K562 (cell line): ENCODE results near the gene ZNF296. TPM values are rescaled to one million over a fixed set of nuclear protein-coding genes. Genes with fewer than 3 reads are reported as not detected.

ENCODE experiments used
- CBX5 ChIP-seq: IDR thresholded peaks from 2 replicates; pipeline ENCODE4 v1.6.1; 2014; ENCODE audit warnings: low read depth, borderline replicate concordance
- CBX8 ChIP-seq: fragments of 200-600 bp; sonication (generic); IDR thresholded peaks from 2 replicates; pipeline ENCODE4 v1.6.1; 2012; ENCODE audit warnings: borderline replicate concordance, mixed run types, low read depth, mild to moderate bottlenecking, moderate library complexity, mixed read lengths, low read length, control low read depth, inconsistent platforms; ENCODE audit not compliant: poor library complexity, severe bottlenecking; ENCODE audit errors: extremely low read depth
- CREM ChIP-seq: IDR thresholded peaks from 2 replicates; pipeline ENCODE4 v1.6.1; 2014; ENCODE audit warnings: antibody characterized with exemption, low read depth
- ETV6 ChIP-seq, 3 experiments: fragments of 150-350 bp in 1 of 3; sonication (generic) in 1 of 3; formaldehyde crosslinking in 1 of 3; IDR thresholded peaks; 2 replicates each; pipeline versions ENCODE4 v1.6.1 to v1.8.0; 2014 to 2022; ENCODE audit warnings: borderline replicate concordance in 2 of 3, low read depth in 2 of 3, antibody characterized with exemption in 1 of 3, low read length in 1 of 3, mild to moderate bottlenecking in 1 of 3, missing genetic modification reagents in 1 of 3
- FIP1L1 ChIP-seq: fragments of 200-400 bp; formaldehyde crosslinking; IDR thresholded peaks from 2 replicates; pipeline ENCODE4 v1.6.1; 2018; ENCODE audit warnings: mild to moderate bottlenecking, low read depth, low read length; ENCODE audit not compliant: poor library complexity, severe bottlenecking
- FOXK1 ChIP-seq: sonication (generic); formaldehyde crosslinking; IDR thresholded peaks from 2 replicates; pipeline ENCODE4 v1.8.0; 2022; ENCODE audit warnings: missing genetic modification reagents, mild to moderate bottlenecking, borderline replicate concordance
- KLF1 ChIP-seq: fragments of 450-650 bp; IDR thresholded peaks from 2 replicates; pipeline ENCODE4 v1.6.1; 2016; ENCODE audit warnings: missing genetic modification characterization, missing compliant biosample characterization
- MAFF ChIP-seq: IDR thresholded peaks from 2 replicates; pipeline ENCODE4 v1.6.1; 2012; ENCODE audit warnings: low read length, improper control_type of control experiment
- MEIS2 ChIP-seq: fragments of 450-650 bp; IDR thresholded peaks from 2 replicates; pipeline ENCODE4 v1.6.1; 2014; ENCODE audit warnings: mild to moderate bottlenecking; ENCODE audit not compliant: partially characterized antibody
- NR4A1 ChIP-seq, 2 experiments: fragments of 250-450 bp in 1 of 2; fragments of 450-650 bp in 1 of 2; sonication (Bioruptor Pico) in 1 of 2; IDR thresholded peaks; 2 replicates each; pipeline versions ENCODE4 v1.4.0 to v1.6.1; 2016 to 2020; ENCODE audit warnings: mild to moderate bottlenecking in 2 of 2, missing compliant biosample characterization in 1 of 2, missing genetic modification characterization in 1 of 2, moderate library complexity in 1 of 2
- RNF219 ChIP-seq: fragments of 250-450 bp; sonication (Bioruptor Pico); IDR thresholded peaks from 2 replicates; pipeline ENCODE4 v1.5.0; 2022; ENCODE audit warnings: mild to moderate bottlenecking
- SRSF7 ChIP-seq: fragments of 200-400 bp; formaldehyde crosslinking; optimal IDR thresholded peaks from 2 replicates; pipeline ENCODE3; 2017; ENCODE audit warnings: mild to moderate bottlenecking, low read depth, low read length
- ZBTB26 ChIP-seq: fragments of 450-650 bp; formaldehyde crosslinking; IDR thresholded peaks from 2 replicates; pipeline ENCODE4 v1.4.0; 2022; ENCODE audit warnings: missing genetic modification characterization
- ZC3H11A ChIP-seq: IDR thresholded peaks from 2 replicates; pipeline ENCODE4 v1.6.1; 2012; ENCODE audit warnings: low read depth, low read length, improper control_type of control experiment
- ZC3H4 ChIP-seq: sonication (generic); formaldehyde crosslinking; IDR thresholded peaks from 2 replicates; pipeline ENCODE4 v1.9.0; 2021; ENCODE audit warnings: missing genetic modification reagents, borderline replicate concordance
- ZNF75A ChIP-seq: fragments of 450-650 bp; formaldehyde crosslinking; IDR thresholded peaks from 2 replicates; pipeline ENCODE4 v1.4.0; 2020; ENCODE audit warnings: mild to moderate bottlenecking
- polyA plus RNA-seq, 8 experiments: library from polyadenylated mRNA; depleted of rRNA in 4 of 8; stranded (reverse) in 5 of 8; unstranded in 3 of 8; fragments of >200 nt; fragmentation: Nextera tagmentation in 2 of 8; fragmentation: Illumina TruSeq in 1 of 8; extraction: Ambion mirVana in 2 of 8; extraction: Trizol in 1 of 8; gene quantifications; 2 replicates each; pipeline versions ENCODE4 v1.2.1 to v1.2.3, GENCODE V29; 2011 to 2014; ENCODE audit warnings: inconsistent platforms in 1 of 8, missing spikeins in 1 of 8
- total RNA-seq, 7 experiments: library from RNA; depleted of rRNA in 6 of 7; stranded (reverse); fragments of >200 nt in 6 of 7; fragmentation: Illumina TruSeq in 2 of 7; extraction: Trizol in 2 of 7; gene quantifications; 2 replicates each; pipeline versions ENCODE4 v1.2.1 to v1.2.3, GENCODE V29; 2011 to 2021; ENCODE audit warnings: low replicate concordance in 1 of 7
- TF ChIP-seq, protein P1 (sequence below): fragments of 200-800 bp; sonication (Bioruptor generic); IDR thresholded peaks from 2 replicates; pipeline ENCODE4 v1.6.1; 2016; ENCODE audit warnings: missing genetic modification characterization, missing compliant biosample characterization

ZNF296 gene
- total and polyA plus RNA-seq, 9 of the 15 experiments (the other 6 are each of a cell fraction or from before 2014, with no cell fraction given): 0.03 to 8.8 (median 0.47) TPM; not detected in 1

DNA sequence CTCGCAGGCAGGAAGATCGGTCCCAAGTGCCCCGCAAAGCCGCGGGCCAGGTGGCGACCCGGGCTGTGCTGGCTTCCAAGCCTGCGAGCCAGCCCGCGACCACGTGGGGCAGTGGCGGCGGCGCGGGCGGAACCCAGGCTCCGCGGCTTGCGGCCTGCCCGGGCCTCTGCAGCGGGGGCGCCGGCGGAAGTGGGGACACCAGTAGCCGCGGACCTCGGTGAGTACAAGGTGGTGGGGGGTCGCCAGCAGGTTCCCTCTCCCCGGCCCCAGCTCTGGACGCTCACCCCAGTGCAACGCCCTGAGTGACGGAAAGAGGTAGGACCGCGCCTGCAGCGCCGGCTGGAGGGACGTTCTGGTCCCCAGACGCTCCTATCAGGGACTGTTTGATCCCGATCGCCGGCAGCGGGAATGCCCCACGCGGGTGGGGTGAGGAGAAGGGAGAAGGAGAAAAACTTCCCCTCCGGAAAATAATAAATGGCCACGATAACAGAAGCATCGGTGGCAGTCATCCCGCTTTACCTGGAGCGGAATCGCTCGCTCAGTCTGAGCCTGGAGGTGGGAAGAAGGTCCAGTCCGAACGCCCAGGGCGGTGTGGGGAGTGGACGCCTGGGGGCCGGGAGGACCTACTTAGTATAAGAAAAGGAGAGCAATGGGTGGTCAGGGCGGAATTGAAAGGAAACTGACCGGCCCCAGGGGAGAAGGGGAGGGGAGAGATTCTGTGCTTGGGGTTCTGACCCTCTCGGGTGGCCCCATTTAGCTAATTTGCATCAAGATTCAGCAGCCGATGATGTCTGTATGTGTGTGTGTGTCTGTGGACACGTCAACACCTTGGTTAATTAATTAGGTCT, 3.0 kb upstream of the ZNF296 start, which contains the start of gene GEMIN7 (continued):
- no peak for TF ChIP-seq RNF219 (CRISPR knock-in tag)
- no peak for TF ChIP-seq CBX5
- TF ChIP-seq NR4A1 (CRISPR knock-in tag; IDR thresholded peaks at IDR 0.05): no peak
- peak; percentile 70; the same call in 1 of the 2 replicates for TF ChIP-seq NR4A1 (tag; IDR thresholded peaks at IDR 0.05)
- peak; percentile 64 for TF ChIP-seq CREM
- TF ChIP-seq, protein P1, sequence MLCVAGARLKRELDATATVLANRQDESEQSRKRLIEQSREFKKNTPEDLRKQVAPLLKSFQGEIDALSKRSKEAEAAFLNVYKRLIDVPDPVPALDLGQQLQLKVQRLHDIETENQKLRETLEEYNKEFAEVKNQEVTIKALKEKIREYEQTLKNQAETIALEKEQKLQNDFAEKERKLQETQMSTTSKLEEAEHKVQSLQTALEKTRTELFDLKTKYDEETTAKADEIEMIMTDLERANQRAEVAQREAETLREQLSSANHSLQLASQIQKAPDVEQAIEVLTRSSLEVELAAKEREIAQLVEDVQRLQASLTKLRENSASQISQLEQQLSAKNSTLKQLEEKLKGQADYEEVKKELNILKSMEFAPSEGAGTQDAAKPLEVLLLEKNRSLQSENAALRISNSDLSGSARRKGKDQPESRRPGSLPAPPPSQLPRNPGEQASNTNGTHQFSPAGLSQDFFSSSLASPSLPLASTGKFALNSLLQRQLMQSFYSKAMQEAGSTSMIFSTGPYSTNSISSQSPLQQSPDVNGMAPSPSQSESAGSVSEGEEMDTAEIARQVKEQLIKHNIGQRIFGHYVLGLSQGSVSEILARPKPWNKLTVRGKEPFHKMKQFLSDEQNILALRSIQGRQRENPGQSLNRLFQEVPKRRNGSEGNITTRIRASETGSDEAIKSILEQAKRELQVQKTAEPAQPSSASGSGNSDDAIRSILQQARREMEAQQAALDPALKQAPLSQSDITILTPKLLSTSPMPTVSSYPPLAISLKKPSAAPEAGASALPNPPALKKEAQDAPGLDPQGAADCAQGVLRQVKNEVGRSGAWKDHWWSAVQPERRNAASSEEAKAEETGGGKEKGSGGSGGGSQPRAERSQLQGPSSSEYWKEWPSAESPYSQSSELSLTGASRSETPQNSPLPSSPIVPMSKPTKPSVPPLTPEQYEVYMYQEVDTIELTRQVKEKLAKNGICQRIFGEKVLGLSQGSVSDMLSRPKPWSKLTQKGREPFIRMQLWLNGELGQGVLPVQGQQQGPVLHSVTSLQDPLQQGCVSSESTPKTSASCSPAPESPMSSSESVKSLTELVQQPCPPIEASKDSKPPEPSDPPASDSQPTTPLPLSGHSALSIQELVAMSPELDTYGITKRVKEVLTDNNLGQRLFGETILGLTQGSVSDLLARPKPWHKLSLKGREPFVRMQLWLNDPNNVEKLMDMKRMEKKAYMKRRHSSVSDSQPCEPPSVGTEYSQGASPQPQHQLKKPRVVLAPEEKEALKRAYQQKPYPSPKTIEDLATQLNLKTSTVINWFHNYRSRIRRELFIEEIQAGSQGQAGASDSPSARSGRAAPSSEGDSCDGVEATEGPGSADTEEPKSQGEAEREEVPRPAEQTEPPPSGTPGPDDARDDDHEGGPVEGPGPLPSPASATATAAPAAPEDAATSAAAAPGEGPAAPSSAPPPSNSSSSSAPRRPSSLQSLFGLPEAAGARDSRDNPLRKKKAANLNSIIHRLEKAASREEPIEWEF (CRISPR knock-in tag): no peak
- peak; percentile 99 for TF ChIP-seq FIP1L1
- TF ChIP-seq ZC3H4 (CRISPR knock-in tag): peak; percentile 82; the same call in 1 of the 2 replicates
- TF ChIP-seq KLF1 (tag): 0 out of 2 replicates have a peak, but pooled peaks have one; percentile 77
- TF ChIP-seq ZC3H11A: peak; percentile 96
- TF ChIP-seq CBX8: no peak
- peak; percentile 90 for TF ChIP-seq MEIS2
- no peak for TF ChIP-seq MAFF
- no peak for TF ChIP-seq ETV6 (IDR thresholded peaks at IDR 0.05; ENCODE audit: borderline replicate concordance in 1 of 2, low read depth in 2 of 2, low read length in 1 of 2)
- TF ChIP-seq ETV6 (CRISPR knock-in tag; IDR thresholded peaks at IDR 0.05; ENCODE audit: borderline replicate concordance): peak; percentile 50; the same call in 1 of the 2 replicates
- TF ChIP-seq ZBTB26 (CRISPR knock-in tag): no peak
- TF ChIP-seq ZNF75A: no peak
- no peak for TF ChIP-seq FOXK1 (CRISPR knock-in tag)
- TF ChIP-seq SRSF7: no peak
